GM18519 (cell line): ENCODE data around the gene LONRF2.

Experiments
- ATAC-seq: cut with Tn5 transposase; IDR thresholded peaks from one replicate; pipeline ENCODE4 v1.9.1; 2021; ENCODE audit warnings: mild to moderate bottlenecking, moderate library complexity; ENCODE audit not compliant: unreplicated experiment, low FRiP score

LONRF2 gene

DNA sequence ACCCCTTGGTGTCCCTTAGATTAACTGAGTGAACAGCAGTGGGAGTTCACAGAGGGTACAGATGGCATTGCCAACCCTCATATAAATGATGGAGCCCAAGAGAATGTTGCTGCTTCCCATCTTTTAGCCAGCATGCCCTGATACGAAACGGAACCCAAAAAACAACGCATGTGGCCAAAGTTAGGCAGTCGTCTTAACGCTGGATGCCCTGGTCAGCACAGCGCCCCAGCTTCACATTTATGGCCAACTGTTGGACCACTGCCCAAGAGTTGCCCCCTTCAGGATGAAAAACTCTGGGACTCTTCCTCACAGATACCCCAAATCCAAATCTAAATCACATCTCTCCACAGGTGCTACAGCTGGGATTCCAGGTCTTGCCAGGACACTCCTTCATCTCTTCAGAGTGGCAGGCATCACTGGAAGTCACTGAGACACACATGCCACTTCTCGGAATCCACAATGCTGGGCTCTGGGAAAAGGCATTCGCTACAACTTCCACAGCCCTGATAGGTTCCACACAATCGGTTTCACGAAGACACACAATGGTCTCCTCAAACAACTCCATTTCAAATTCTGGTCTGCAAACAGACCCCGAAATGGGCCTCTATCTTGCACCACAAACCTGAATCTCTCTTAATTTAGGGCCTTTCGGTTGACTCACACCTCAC, 44.6 kb downstream of the LONRF2 start:
- no peak for ATAC-seq

DNA sequence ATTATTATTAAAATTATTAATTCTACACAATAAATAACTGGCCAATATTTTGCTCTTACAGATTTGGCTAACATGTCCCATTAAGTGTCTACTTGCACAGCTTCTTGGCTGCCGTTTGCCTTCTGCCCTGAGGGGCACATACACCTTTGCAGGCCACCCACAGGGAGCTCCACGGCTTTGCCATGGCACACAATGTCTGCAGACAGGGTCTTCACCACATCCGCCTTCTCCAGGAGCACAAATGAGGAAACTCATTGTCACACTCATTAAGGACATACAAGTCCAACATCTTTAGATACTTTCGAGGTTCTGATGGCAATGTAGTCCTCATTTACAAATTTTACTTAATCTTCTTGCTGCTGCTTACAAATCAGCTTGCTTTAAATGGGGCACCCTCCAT, 45.6 kb downstream of the LONRF2 start:
- ATAC-seq = no peak

- no peak for ATAC-seq
These were observed 47.1 kb downstream of the LONRF2 start for GRCh38 chr2:100275200-100275589.

DNA sequence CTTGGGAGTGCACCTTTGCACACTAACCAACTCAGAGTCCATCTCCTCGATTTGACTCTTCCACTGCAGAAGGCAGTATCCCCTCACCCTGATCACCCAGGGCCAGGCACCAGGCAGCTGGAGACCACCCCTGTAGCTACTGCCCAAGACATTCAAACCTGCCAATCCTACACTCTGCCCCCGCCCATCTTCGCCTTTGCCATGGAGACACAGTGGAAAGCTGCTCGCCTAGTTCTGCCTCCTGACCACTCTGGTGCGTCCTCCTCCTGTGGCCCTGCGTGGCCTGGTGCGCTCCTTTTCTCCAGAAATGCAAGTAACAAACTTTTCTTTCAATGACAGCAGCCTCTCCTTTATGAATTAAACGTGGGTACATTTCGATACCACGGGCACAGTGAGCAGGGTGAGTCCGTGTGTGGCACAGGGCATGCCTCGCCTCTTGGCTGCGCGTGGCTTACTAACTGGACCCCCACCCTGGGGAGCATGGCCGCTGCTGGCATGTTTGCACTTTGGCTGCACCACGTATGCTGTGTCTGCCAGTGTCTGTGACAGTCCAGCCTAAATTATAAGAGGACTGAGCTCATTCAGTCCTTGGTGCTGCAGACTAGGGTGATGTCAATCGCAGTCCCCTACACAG, 47.6 kb downstream of the LONRF2 start:
- ATAC-seq = no peak

DNA sequence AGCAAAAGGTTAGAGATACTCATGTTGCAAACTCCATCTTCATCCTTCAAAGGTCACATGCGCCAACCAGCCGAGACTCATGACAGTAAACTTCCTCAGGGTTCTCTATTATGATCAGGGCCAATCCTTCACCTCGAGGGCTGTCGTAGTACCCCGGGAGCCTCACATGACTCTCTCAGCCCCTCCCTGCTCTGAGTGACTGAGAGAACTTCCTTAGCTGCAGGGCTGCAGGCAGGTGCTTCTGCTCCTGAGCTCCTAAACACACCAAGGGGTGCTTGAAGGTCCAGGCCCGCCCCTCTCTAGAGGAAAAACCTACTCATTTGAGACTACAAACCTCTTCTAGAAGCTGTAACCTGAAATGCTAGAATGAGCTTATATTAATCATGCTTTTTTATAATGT, 48.2 kb downstream of the LONRF2 start:
- ATAC-seq = no peak

DNA sequence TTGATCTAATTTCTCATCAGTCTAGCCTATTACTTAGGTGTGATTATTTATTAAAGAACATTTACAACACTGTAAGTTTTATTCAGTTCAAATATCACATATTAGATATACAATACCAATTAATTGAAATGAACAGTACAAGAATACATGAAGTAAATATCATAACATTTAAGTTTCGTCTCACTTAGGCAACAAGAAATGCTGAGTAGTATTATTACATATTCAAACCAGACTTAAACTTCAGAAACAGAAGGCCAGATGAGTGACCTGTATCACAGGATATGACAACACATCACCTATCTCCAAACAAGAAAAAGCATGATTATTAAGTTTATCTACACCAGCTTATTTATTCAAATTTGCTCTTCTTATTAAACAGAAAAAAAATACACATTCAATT, 48.9 kb downstream of the LONRF2 start:
- no peak for ATAC-seq

DNA sequence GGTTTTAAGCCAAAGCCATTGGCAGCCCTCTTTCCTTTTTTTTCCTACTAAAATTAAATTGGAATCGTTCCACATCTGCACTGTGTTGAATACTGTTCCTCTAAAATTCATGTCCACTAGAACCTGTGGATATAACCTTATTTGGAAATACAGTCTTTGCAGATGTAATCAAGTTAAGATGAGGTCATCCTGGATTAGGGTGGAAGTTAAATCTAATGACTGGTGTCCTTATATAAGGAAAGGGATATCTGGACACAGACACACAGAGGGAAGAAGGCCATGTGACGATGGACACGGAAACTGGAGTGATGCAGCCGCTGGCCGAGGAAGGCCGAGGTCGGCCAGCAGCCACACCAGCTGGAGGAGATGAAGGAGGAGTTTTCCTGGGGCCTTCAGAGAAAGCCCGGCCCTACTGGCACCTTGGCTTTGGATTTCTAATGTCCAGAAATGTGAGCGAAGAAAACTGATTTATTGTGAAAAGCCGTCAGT, 49.4 kb downstream of the LONRF2 start:
- no peak for ATAC-seq

DNA sequence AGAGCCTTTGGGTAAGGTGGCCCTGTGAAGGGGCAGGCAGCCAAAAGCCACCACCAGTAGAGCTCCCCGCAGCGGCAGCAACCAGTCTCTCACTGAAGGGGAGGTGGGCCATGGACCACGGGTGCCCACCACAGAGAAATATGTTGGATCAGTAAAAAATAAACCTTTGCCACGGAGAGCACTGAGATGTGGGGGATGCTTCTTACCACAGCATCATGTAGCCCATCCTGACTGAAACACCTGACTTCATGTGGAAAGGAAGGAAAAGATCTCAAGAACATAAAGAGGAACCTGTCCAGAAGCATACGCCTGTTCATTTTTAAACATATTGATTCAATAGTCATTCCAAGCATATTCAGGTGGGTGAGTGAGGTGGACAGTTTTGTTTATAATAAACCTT, 51.1 kb downstream of the LONRF2 start:
- ATAC-seq = no peak

DNA sequence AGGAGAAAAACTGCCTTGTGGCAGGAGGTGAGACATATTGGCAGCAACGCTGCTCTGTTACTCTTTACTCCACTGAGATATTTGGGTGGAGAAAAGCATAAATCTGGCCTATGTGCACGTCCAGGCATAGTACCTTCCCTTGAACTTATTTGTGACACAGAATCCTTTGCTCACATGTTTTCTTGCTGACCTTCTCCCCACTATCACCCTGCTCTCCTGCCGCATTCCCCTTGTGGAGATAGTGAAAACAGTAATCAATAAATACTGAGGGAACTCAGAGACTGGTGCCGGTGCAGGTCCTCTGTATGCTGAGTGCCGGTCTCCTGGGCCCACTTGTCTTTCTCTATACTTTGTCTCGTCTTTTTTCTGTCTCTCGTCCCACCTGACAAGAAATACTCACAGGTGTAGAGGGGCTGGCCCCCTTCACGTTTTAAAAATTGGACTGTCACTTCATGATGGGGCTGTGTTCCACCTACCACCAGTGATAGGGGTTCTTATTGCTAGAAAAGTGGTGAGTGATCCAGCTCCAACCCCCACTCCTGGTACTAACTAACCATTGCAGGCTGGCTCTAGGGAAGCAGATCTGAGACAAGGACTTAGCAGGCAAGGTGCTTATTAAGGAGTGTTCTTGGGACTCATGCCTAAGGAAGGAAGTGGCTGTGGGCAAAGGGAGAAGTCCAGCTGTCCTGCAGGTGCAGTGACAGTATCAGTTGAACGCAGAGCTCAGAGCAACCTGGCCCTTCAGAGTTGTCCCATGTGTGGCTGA, 51.7 kb downstream of the LONRF2 start:
- no peak for ATAC-seq

DNA sequence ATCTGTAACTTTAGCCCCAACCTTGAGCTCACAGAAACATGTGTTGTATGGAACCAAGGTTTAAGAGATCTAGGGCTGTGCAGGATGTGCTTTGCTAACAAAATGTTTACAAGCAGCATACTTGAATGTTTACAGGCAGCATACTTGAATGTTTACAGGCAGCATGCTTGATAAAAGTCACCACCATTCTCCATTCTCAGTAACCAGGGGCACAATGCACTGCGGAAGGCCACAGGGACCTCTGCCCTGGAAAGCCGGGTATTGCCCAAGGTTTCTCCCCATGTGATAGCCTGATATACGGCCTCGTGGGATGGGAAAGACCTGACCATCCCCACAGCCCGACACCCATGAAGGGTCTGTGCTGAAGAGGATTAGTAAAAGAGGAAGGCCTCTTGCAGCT, 52.4 kb downstream of the LONRF2 start:
- no peak for ATAC-seq

GRCh38 chr2:100268986-100269385, 53.3 kb downstream of the LONRF2 start:
- ATAC-seq = no peak

DNA sequence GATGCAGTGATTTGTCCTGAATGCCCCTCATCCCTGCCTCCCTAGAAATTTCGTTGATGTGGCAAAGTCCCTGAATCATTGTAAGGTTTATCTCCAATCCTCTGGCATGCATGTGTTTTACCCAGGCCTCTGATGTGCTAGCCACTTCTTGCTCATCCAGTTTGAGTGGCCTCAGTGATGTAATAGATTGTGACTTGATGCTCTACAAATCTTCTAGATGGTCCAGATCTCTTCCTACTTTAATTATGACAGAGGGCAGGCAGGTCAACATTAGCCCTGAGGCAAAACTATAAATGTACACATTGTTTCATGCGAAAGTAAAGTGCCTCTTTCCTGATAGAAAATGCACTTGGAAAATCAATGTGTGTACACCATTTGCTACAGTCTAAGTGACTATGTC, 54.5 kb downstream of the LONRF2 start:
- ATAC-seq = no peak

DNA sequence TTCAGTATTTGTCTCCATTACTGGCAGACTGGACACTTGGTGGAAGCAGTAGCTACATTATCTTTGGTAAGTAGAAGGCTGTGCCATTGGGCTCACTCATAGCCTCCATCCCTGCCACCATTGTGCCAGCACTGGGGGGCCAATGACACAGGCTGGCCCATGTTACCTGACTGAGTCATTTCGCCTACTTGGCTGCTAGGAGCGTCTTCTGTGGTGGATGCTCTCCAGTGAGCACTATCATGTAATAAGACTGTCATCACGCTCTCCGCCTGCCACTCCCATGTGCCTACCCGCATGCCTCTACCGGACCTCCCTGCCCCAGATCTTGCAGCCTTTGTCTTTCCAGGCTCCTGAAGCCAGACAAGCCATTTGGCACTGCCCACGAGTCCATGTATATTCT, 56.2 kb downstream of the LONRF2 start:
- no peak for ATAC-seq

GRCh38 chr2:100265226-100265625, 57.1 kb downstream of the LONRF2 start:
- ATAC-seq = no peak

GRCh38 chr2:100264651-100265050, 57.6 kb downstream of the LONRF2 start:
- ATAC-seq = no peak

- ATAC-seq = no peak
These were observed 58.2 kb downstream of the LONRF2 start for GRCh38 chr2:100264121-100264520.

DNA sequence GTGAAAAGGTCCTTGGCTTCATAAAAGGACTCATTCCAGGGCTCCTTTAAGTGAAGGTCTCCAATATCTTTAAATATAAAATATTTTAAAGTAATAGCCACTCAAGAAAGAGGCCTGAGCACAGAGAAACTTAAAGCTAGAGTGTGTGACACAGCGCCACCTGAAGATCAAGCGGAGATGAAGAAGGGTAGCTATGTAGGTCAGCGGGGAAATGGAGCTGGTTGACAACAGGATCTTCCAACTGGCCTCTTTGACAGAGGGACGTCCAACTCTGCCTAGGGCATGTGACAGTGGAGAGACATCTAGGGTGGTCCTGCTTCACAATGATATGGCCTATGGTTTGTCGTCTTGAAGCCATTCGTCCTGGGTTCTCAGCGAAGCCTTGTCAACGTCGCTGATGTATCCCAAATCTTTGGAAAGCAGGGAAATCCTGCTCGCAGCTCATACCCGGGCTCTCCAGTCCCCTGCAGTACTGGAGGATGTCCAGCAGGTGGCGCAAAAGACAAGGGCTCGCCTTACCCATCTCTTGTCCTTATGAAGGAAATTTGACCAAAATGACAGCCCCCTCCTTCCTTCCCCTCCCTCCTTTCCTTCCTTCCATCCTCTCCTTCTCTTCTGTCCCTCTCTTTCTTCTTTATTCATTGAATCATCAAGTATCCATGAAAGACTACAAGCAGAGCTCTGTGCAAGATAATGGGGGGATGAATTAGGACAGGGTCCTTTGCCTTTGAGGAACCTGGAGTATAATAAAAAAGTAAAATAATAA, 59.6 kb downstream of the LONRF2 start:
- ATAC-seq = no peak

GRCh38 chr2:100262046-100262445, 60.3 kb downstream of the LONRF2 start:
- no peak for ATAC-seq

DNA sequence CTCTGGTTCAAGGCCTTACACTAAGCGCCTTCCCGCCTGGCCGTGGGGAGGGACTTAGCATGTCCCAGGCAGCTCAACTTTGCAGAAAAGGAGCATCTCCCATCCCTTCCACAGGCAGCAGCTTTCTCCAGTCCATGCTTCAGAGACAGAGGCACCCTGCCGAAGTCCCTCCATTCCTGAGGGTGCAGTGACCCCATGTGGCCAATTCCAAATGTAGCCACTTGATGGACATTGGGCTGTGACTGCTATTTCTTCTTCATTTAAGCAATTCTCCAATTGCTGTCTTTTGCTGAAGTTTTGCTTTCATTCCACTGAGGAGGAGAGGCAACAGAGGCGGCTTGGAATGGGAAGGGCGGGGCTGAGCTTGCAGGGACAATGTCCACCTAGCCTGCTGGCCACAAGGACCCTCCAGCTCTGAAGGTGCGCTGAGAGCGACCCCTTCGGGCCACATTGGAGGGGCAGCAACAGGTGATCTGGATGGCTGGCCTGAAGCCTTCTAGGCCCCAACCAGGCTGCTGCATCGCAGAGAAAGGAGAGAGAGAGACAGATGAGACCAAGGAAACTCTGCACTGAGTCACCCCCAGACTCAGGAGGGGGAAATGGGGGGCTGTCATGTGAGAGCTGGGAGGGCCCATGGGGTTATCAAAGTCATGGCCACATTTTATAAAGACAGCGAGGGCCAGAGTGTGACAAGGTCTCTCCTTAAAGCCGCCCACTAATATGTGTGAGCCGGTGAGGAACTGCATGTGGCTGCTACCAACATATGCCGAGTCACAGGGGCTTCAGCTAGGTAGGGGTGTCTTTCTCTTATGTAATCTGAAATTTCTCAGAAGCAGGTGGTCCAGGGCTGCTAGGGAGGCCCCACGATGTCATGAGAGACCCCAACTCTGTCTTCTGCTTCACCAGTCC, 61.3 kb downstream of the LONRF2 start:
- ATAC-seq = no peak

DNA sequence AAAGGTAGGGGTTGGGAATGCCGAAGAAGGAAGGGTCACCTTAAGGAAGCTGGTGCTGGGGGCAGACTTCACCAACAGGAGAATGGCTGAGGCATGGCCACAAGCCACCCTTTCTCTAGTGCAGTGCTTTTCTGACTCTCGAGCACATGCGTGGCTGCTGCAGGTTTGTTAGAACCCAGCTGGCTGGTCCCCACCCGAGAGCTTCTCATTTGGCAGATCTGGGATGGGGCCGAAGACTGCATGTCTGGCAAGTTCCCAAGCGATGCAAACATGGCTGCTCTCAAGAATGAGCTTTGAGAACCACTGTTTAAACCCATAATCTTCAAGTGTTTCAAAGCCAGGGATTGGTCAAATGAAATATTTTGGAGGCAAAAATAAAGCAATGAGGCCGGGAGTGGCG, 63.2 kb downstream of the LONRF2 start:
- no peak for ATAC-seq
